Measurements from ENCODE around the gene ATXN7L3.

Gene ATXN7L3

GRCh38 chr17:44209786-44210341 lies 10.2 kb upstream of the ATXN7L3 start:
- TF ChIP-seq CTCF (IDR thresholded peaks at IDR 0.05), result no peak

- no peak for TF ChIP-seq CTCF (IDR thresholded peaks at IDR 0.05)
These were observed 8.1 kb upstream of the ATXN7L3 start for GRCh38 chr17:44207743-44208142.

- no peak for TF ChIP-seq CTCF (IDR thresholded peaks at IDR 0.05)
These were observed 7.6 kb upstream of the ATXN7L3 start for GRCh38 chr17:44207319-44207718.

GRCh38 chr17:44206825-44207155 lies 7.1 kb upstream of the ATXN7L3 start:
- no peak for TF ChIP-seq CTCF (IDR thresholded peaks at IDR 0.05)

GRCh38 chr17:44205962-44206824 lies 6.5 kb upstream of the ATXN7L3 start:
- TF ChIP-seq CTCF (IDR thresholded peaks at IDR 0.05), result no peak

- TF ChIP-seq CTCF (IDR thresholded peaks at IDR 0.05), result no peak
These were observed 4.8 kb upstream of the ATXN7L3 start for GRCh38 chr17:44204441-44204882.

GRCh38 chr17:44203731-44204440 lies 4.2 kb upstream of the ATXN7L3 start:
- TF ChIP-seq CTCF (IDR thresholded peaks at IDR 0.05), result peak; percentile 45; the same call in 1 of the 2 replicates

Data from LNCAP (cell line).